Measurements from ENCODE around the gene CEP162.
"Not testable (repeated sequence)": the region's sequence is repeated elsewhere in the genome, so short reads cannot be mapped to it uniquely, and the experiment has no call there.

CEP162 gene

GRCh38 chr6:84223608-84224007, 3.8 kb downstream of the CEP162 start:
- DNase-seq: not testable (repeated sequence)

- no peak for DNase-seq
Measured at GRCh38 chr6:84222426-84222825, 5.0 kb downstream of the CEP162 start.

GRCh38 chr6:84220809-84221409, 6.5 kb downstream of the CEP162 start:
- no peak for DNase-seq

- no peak for DNase-seq
Measured at GRCh38 chr6:84218091-84218490, 9.4 kb downstream of the CEP162 start.

GRCh38 chr6:84213217-84213616, 14.2 kb downstream of the CEP162 start:
- no peak for DNase-seq

GRCh38 chr6:84204011-84204410, 23.4 kb downstream of the CEP162 start:
- DNase-seq: no peak

- DNase-seq: not testable (repeated sequence)
Measured at GRCh38 chr6:84199987-84200386, 27.5 kb downstream of the CEP162 start.

- DNase-seq: no peak
Measured at GRCh38 chr6:84197708-84198107, 29.7 kb downstream of the CEP162 start.

- no peak for DNase-seq
Measured at GRCh38 chr6:84193114-84193708, 34.2 kb downstream of the CEP162 start.

GRCh38 chr6:84191802-84192201, 35.6 kb downstream of the CEP162 start:
- no peak for DNase-seq

- not testable (repeated sequence) for DNase-seq
Measured at GRCh38 chr6:84189356-84189755, 38.1 kb downstream of the CEP162 start.

GRCh38 chr6:84183430-84183829, 44.0 kb downstream of the CEP162 start:
- DNase-seq: no peak

- DNase-seq: no peak
Measured at GRCh38 chr6:84182001-84182400, 45.4 kb downstream of the CEP162 start.

GRCh38 chr6:84177241-84177640, 50.2 kb downstream of the CEP162 start:
- no peak for DNase-seq

- no peak for DNase-seq
Measured at GRCh38 chr6:84172574-84172973, 54.9 kb downstream of the CEP162 start.

- DNase-seq: no peak
Measured at GRCh38 chr6:84172080-84172479, 55.4 kb downstream of the CEP162 start.

- no peak for DNase-seq
Measured at GRCh38 chr6:84167457-84167856, 60.0 kb downstream of the CEP162 start.

- no peak for DNase-seq
Measured at GRCh38 chr6:84166395-84166794, 61.0 kb downstream of the CEP162 start.

GRCh38 chr6:84164328-84164727, 63.1 kb downstream of the CEP162 start:
- DNase-seq: not testable (repeated sequence)

- no peak for DNase-seq
Measured at GRCh38 chr6:84161190-84161589, 66.3 kb downstream of the CEP162 start.

- no peak for DNase-seq
Measured at GRCh38 chr6:84156306-84156705, 71.1 kb downstream of the CEP162 start.

GRCh38 chr6:84151669-84152068, 75.8 kb downstream of the CEP162 start:
- DNase-seq: no peak

- no peak for DNase-seq
Measured at GRCh38 chr6:84150705-84151104, 76.7 kb downstream of the CEP162 start.

- DNase-seq: no peak
Measured at GRCh38 chr6:84141521-84141920, 85.9 kb downstream of the CEP162 start.

- no peak for DNase-seq
Measured at GRCh38 chr6:84139311-84139710, 88.1 kb downstream of the CEP162 start.

All from activated CD8-positive, alpha-beta memory T cell treated with anti-CD3 and anti-CD28 coated beads, Interleukin-2, amount 50 U/mL, for 48 hours (primary cell).